ENCODE results near the gene MAMDC4.
"Not testable (repeated sequence)": the region's sequence is repeated elsewhere in the genome, so short reads cannot be mapped to it uniquely, and the experiment has no call there.

The MAMDC4 gene

DNA sequence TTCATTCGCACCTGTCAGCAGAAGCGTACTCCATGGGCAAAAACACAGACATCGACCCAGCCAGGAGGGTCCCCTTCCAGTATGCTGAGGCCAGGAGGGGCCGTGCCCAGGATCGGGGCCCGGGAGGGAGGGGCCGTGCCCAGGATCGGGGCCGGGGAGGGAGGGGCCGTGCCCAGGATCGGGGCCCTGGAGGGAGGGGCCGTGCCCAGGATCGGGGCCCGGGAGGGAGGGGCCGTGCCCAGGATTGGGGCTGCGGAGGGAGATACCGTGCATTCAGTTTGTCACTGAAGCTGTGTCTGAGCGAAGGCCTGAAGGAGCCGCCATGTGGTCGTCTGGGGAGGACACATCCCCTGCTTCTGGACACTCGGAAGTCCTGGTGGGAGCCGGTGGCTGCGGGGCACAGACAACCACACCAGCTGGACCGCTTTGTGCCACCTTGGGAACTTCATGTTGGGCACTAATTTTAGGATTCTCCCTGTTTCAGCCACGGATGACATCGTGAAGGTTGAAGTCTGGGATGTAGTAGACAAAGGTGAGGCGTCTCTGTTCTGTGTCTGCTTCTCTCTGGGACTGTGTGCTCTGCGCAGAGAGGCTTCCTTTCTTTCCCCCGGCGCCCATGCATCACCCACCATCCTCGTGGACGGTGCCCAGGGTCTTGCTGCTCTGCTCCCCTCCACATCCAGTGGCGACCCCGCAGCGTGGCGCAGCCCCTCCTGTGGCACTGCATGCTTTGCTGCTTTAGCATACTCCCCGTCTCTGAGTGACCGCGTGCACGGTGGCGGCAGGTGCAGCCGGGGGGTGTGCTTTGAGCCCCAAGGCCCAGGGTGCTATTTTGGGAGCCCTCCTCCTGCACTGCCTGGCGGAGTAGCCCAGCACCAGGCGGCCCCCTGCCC, 26.6 kb upstream of the MAMDC4 start:
- no peak for FAIRE-seq

DNA sequence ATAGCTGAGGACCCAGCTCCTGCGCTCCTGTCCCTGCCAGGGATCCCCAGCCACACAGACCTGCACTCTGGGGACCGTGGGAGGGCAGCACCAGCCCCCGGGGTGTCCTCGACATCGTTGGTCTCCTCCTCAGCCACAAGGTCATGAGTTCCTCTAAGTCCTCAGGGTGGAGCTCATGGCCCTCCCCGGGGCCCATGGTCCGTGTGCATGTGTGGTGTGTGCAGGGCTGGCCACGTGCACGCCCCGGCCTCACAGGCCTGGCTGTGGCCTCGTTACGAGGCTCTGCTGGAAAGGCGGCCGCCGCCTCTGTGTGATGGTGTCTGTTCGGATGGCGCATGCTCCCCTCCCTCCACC, 26.0 kb upstream of the MAMDC4 start:
- no peak for FAIRE-seq

DNA sequence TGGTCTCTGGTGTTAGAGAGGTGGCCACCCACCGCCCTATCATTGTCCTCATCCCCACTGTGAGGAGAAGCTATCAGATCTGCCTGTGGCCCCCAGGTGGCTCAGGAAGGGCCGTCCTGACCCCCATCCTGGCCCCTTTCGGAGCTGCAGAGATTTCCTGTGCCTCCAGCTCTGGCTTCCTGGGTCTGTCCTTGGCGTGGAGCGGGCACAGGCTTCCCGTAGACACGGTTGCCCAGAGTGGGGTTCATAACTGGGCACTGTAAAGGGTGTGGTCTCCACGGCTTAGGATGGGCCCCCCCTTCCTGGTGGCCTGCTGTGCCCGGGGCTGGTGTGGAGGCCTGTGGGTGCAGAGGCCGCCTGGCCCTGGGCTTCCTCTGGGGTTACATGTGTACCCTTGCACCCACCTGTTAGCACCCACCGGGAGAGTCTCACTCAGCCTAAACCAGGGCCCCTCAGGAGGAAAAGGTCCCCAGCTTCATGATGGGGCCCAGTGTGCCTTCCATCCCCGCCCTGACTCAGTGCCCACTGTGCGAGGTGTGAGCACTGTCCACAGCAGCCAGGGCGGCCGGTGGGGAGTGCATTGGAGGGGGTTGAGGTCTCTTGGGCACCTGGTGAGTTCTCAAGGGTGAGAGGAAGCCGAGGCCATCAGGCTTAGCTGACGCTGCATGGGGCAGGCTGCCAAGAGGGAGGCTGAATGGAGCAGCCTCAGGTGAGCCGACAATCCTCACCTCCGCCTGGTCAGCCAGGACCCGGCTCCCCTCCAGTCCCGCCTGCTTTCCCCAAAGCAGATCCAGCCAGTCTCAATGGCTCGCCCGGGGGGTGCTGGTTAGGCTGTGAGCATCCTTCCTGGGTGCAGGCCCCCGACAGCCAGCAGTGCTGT, 25.2 kb upstream of the MAMDC4 start:
- FAIRE-seq, result no peak

DNA sequence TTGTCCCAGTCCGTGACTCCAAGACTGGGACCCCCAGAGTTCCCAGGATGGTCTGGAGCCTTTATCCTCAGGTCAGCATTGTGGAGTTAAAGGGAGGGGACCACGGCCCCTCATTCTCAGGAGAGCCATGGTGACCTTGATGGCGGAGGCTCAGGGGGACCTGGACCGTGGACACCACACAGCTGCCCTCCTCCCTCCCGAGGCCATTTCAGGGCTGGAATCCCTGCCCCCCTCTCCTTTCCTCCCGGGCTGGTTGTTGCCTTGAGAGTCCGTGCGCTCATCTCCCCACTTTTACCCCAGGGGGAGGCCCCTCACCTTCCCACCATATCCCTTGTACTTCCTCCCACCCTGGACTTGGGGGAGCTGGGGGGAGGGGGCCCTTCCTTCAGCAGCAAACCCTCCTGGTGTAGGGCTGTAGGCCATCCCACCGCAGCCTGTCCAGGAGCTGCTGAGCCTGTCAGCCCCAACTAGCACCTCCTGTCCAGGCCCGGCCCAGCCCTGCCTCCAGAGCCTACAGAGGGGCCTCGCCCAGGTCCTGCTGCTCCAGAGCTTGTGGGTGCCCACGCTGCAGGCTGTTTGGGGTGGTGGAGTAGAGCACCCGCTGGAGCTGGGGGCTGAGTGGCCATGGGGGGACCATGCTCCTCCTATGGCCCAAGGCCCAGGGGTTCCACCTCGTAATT, 24.2 kb upstream of the MAMDC4 start:
- FAIRE-seq, result no peak

DNA sequence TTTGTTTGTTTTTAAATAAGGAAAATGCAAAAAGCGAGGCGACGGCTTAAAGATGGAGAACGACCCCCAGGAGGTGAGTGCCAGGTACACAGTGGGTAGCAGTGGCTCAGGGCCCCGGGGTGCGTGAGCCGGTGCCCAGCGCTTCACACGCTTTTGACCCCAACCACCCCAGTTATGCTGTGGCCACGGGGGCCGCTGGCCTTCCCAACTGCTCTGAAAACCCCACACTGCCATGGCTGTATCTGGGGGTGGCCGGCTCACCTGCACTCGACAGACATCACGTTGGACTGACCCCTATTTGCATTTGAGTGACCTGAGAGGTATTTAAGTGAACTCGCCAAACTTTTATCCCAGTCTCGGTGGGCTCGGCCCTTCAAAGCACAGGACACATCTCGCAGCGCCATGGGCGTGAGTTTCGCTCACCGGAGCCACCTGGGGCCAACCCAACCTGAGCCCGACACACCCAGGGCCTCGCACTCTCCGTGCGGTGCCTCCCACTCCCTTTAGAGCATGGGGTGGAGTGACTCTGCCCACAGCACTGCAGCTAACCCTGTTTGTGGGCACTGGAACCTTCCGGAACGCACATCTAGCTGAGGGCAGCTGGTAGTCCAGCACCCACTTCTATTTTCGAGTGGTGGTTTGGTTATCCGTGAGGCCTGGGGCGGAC, 23.5 kb upstream of the MAMDC4 start:
- FAIRE-seq, result no peak

DNA sequence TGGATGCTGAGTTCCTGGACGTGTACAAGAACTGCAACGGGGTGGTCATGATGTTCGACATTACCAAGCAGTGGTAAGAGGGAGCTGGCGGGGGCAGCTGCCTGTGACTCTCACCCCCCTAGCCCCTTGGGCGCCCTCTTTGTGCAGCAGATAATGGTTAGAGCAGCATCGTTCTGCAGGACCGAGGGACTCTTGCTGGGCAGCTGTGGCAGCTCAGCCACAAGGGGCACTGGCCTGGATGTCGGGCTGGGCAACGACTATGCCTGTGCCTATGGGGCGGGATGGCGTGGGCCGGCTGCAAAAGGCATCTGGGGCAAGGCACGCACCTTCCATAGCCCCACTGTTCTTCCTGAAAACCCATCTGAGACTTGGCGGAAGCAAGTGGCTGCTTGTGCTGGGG, 22.7 kb upstream of the MAMDC4 start:
- FAIRE-seq, result no peak

DNA sequence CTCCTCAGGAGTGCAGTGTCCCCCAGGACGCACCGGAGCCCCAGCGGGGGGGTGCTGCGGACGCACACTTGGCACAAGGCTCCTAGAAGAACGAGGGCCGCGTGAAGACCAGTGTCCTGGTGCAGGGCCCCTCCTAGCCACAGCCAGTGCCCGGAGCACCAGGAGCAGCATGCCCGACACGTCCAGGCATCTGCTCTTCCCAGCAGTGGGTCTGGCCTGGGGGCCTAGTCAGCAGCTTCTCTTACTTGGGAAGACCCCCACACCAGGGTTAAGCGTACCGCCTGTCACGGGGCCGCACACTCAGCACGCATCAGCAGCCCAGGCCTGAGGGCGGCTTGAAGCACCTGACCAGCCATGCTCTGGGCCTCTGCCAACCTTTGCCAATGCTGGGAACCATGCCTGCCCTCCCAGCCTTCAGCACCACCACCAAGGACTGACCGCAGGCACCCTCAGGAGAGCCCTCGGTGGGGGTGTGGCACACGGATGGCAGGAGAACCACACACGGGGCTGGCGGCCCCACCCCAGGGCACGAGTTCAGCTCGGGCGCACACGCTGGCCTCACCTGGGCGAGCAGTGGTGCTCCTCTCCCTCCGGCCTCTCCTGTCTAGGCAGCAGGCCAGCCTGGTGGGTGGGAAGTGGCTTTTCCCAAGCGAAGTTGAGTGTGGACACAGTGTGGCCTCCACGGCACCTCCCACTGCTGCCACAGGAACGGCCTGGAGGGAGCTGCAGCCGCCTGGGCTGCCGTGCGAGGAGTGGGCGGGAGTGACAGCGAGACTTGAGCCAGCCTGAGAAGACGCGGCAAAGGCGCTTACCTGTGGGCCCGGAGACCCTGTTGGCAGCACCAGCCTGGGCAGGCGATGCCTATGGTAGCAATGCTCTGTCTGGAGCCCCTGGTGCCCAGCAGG, 21.9 kb upstream of the MAMDC4 start:
- no peak for FAIRE-seq

DNA sequence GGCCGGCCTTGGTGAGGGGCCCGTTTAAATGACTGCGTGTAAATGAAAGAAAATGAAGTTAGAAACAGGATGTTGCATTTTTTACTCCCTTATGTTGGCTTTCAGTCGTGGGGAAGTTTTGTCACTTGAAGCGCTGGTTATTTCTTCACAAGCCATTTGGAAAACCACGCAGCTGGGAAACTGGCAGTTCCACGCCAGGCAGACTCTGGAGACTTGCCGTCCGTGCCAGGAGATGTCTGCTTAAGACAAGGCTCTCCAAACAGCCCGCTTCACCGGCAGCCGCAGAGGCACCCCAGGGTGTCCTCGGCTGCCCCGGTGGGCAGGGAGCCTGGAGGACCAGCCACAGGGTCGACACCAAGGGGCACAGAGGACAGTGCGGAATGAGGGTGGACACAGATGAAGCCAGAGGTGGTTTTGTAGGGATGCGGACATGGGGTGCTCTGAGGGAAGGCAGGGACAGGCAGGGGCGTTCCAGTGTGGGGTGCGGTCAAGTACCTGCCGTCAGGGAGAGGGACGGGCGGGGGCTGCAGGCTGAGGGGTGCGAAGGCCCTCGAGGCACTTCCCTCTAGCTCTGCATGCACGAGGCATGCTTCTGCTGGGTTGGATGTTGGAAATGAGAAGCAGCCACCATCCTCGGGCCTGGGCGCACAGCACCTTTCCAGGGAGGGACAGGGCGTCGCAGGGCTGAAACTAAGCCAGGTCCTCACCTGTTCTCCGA, 21.0 kb upstream of the MAMDC4 start:
- no peak for FAIRE-seq

DNA sequence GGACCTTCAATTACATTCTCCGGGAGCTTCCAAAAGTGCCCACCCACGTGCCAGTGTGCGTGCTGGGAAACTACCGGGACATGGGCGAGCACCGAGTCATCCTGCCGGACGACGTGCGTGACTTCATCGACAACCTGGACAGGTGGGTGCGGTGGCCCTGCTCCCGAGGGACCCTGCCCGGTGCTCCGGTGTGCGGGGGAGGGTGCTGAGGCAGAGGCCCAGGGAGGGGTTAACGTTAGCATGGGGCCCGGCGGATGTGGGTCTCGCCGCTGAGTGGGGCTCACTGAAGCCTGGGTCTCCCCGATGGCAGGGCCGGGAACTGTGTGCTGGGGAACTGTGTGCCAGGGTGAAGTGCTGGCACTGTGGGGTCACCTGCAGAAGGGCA, 20.4 kb upstream of the MAMDC4 start:
- FAIRE-seq, result no peak

DNA sequence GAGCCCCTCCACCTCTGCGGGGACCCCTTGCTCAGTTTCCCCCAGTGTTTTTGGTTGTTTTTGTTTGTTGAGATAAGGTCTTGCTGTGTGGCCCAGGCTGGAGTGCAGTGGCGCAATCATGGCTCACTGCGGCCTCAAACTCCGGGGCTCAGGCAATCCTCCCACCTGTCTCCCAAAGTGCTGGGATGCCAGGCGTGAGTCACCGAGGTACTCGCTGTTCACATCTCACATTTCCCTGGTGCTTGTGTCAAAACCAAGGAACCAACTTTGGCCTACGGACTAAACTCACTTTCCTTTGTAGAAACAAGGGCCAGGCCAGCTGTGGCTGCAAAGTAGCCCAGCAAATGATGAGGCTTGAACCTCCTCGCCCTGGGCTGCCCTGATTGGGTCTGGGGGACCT, 19.6 kb upstream of the MAMDC4 start:
- FAIRE-seq, result no peak

DNA sequence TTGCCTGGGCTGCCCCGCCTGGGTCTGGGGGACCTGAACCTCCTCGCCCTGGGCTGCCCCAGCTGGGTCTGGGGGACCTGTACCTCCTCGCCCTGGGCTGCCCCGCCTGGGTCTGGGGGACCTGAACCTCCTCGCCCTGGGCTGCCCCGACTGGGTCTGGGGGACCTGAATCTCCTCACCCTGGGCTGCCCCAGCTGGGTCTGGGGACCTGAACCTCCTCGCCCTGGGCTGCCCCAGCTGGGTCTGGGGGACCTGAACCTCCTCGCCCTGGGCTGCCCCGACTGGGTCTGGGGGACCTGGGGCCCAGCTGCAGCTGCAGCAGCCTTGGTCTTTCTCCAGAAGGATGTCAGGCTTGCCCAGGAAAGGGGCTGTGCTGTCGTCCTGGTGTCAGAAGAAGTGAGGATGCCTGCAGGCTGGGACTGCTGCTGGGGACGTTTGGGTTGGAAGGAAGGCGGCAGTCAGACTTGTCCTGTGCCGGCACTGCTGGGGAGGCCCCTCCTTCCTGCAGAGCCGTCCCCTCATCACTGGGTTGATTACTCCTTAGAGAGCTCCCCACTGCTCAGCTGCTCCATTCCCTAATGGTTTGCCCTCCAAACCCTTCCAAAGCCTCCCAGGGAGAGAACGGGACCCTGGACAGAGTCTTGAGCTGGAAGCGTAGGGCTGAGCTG, 18.6 kb upstream of the MAMDC4 start:
- FAIRE-seq, result not testable (repeated sequence)

DNA sequence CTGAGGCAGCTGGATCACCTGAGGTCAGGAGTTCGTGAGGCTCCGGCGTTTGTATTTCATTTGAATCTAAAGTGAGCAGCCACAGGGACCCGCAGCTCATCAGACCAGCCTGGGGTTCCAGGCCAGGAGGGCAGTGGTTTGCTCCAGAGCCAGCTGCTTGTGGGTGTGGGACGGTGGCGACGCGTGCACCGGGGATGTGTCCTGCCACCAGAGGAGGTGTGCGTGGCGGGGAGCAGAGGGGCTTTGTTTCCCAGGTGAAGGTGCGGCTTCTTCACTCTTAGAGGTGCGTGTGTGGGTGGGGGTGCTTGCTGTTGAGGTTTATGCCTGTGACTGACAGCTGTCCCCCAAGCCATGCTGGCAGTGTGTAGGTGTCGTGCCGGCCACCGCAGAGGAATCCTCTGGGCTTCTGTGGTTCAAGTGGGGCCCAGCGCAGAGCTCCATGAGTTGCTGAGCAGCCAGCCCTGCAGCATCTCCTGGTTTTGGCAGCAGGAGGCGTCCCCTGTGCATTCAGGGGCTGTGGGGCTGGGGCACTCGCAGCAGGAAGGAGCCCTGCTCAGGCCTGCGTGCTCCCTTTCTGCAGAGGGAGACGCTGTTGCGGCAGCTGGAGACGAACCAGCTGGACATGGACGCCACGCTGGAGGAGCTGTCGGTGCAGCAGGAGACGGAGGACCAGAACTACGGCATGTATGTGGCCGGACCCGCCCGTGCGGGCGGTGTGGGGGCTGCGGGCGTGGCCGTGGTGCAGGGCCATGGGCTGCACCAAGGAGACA, 16.8 kb upstream of the MAMDC4 start:
- FAIRE-seq, result no peak

DNA sequence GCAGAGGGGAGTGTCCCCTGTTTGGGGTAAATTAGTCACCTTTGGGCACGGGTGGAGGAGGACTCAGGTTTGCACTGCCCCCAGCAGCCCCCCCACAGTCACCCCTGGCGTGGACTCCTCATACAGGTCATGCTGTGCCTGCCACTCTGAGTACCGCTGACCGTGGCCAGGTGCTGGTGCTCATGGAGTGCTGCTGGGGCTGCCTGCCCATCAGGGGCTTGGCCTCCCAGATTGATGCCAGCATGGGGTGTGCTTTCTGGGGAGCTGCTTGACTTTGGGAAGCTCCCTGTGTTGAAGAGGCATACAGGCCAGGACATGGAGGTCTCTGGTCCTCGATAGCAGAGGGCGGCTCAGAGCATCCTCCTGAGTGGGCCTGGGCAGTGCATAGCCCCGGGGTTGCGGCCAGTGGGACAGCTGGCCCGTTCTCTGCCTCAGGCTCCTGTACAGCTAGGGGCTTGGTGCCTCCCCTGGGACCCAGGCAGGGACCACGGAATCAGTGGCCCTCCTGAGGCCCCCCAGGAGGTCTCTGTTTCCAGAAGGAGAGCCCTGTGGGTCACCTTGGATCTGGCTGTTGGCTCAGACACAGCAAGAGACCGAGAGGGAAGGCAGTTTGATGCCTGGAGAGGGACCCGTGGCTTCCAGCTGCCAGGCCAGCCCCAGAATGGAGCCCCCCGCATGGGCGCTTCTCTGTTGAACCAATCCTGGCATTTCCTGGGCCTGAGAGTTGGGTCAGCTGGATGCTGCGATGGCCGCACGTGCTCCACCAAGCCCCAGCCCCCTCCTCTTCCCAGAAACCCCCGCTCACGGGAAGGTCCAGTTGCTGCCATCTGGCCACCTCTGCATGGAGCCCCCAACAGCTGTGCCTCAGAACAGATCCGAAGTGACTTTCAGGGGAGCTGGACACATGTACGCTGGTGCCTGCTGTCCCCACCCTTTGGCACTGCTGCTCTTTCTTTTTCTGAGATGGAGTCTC, 15.9 kb upstream of the MAMDC4 start:
- no peak for FAIRE-seq

DNA sequence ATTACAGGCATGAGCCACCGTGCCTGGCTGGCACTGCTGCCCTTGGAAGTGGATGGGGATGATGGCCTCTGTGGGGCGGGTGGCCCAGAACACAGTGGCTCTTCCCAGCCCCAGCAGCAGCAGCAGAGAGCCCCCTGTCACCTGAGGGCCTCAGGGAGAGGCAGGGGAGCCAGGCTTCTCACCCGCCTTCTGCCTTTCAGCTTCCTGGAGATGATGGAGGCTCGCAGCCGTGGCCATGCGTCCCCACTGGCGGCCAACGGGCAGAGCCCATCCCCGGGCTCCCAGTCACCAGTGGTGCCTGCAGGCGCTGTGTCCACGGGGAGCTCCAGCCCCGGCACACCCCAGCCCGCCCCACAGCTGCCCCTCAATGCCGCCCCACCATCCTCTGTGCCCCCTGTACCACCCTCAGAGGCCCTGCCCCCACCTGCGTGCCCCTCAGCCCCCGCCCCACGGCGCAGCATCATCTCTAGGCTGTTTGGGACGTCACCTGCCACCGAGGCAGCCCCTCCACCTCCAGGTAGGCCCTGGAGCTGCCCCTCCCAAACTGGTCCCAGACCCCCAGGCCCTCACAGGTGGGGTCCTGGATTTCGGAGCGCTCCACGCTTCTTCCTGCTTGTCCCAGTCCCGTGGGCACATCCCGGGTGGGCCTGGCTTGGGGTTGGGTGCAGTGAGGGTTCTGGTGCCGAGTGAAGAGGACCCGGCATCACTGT, 14.8 kb upstream of the MAMDC4 start:
- no peak for FAIRE-seq

DNA sequence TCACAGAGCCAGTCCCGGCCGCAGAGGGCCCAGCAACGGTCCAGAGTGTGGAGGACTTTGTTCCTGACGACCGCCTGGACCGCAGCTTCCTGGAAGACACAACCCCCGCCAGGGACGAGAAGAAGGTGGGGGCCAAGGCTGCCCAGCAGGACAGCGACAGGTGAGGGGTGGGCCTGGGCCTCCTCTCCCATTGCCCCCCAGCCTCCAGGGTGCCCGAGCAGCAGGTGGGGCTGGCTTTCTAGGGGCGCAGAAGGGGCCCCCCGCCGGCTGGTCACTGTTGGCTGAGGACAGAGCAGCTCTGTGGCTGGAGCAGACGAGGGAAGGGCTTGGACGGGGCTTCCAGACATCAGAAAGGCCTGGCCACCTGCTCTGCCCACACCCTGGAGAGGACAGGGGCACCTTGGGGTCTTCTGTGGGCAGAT, 14.3 kb upstream of the MAMDC4 start:
- not testable (repeated sequence) for FAIRE-seq

DNA sequence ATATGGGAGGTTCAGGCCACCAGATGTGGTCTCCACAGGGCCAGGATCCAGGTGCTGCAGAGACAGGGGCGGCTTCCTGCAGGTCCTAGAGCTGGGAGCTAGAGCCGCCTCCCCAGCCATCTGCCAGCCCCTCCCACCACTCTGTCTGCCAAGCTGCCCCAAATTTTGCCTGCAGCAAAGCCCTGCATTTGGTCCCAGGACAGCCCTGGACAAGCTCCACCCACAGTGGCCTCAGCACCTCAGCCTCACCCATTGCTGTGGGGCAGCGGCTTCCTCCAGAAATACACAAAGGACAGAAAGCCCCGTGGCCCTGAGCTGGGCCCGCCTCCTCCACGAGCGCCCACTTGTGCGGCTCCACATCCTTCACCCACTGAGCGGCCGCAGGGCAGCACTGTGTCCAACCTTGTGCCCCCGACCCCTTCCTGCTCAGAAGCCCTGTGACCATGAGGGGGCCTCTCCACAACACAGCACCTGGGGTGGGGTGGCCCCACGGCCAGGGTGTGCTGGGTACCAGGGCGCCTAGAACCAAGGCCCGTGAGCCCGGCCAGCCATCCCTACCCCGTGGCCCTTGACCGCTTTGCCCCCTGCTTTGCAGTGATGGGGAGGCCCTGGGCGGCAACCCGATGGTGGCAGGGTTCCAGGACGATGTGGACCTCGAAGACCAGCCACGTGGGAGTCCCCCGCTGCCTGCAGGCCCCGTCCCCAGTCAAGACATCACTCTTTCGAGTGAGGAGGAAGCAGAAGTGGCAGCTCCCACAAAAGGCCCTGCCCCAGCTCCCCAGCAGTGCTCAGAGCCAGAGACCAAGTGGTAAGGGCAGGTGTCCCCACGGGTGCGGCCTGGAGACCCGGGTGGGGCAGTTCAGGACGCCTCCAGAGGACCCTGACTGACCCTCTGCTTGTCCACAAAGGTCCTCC, 13.6 kb upstream of the MAMDC4 start:
- FAIRE-seq, result no peak

All from islet of Langerhans (tissue), 1 donor.